GM13977 (cell line): ENCODE data around the gene ZNF362.

Experiments
- DNase-seq: peaks from one replicate; pipeline ENCODE4 v3.0.0; 2012; ENCODE audit warnings: low spot score
- CTCF ChIP-seq: IDR thresholded peaks from 2 replicates; pipeline ENCODE4 v1.5.1; 2012; ENCODE audit warnings: mild to moderate bottlenecking, control low read depth; ENCODE audit not compliant: insufficient read depth; ENCODE audit errors: extremely low read depth, missing control alignments
- in situ Hi-C: fragments of 300-500 bp; cut with MboI; formaldehyde crosslinking; loops from one replicate; pipeline ENCODE4 v1.12.0; 2022; ENCODE audit warnings: low sequenced_read_pairs, low pct_unique_long_range_greater_than_20kb, mixed read lengths, inconsistent platforms; ENCODE audit not compliant: unreplicated experiment

The ZNF362 gene

DNA sequence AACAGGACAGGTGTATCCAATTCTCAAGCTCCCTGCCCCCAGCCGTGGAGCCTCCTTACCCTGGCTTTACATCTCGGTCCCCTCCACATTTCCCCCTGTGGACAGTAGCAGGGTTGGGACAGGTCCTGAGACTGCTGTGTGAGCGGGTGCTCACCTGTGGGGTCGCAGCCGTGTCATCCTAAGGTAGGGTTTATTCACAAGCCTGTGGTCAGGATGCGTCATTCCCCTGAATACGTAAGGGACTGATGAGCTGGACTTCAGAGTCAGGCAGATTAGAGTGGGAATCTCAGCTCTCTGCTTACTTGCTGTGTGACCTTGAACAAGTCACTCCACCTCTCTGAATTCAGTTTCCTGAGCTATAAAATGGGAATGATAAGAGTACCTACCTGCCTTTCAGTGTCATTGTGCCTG, 17.7 kb downstream of the ZNF362 start:
- TF ChIP-seq CTCF = no peak
- in situ Hi-C loops = no loop called here
- no peak for DNase-seq

DNA sequence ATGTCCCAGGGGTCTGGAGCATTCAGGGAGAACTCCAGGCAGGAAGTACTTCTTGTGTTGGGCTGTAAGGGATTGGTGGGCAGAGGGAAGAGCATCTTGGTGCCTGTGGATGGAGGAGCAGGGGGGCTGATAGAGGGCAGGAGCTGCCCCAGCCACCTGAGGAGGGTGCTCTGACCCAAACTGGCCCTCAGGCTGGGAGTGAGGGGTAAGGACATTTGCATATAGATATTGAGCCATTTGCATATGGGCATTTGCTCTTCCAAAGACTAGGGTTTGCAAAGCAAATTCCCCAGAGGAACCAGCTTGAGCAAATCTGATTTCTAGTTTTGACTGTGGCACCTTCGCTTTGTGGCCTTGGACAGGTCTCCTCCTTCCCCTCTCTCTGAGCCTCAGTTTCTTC, 18.2 kb downstream of the ZNF362 start:
- no peak for DNase-seq
- in situ Hi-C loops = no loop called here
- no peak for TF ChIP-seq CTCF

DNA sequence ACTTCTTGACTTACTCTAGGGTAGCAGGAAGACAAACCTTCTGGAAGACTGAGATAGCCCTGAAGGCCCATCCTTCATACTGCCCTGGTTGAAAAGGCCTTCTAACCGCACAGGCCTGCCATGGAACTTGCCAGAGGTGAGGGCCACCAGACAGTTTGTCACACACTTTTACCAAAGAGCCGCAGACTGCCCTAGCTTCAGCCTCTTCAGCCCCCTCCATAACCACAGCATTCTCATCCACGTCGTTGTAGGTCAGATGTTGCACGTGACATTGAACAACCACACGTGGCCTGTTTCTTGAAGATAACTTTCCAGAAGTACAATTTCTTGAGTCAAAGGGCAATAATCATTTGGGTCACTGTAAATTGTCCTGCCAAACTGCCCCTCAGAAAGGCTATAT, 18.9 kb downstream of the ZNF362 start:
- no peak for TF ChIP-seq CTCF
- in situ Hi-C loops = no loop called here
- no peak for DNase-seq

DNA sequence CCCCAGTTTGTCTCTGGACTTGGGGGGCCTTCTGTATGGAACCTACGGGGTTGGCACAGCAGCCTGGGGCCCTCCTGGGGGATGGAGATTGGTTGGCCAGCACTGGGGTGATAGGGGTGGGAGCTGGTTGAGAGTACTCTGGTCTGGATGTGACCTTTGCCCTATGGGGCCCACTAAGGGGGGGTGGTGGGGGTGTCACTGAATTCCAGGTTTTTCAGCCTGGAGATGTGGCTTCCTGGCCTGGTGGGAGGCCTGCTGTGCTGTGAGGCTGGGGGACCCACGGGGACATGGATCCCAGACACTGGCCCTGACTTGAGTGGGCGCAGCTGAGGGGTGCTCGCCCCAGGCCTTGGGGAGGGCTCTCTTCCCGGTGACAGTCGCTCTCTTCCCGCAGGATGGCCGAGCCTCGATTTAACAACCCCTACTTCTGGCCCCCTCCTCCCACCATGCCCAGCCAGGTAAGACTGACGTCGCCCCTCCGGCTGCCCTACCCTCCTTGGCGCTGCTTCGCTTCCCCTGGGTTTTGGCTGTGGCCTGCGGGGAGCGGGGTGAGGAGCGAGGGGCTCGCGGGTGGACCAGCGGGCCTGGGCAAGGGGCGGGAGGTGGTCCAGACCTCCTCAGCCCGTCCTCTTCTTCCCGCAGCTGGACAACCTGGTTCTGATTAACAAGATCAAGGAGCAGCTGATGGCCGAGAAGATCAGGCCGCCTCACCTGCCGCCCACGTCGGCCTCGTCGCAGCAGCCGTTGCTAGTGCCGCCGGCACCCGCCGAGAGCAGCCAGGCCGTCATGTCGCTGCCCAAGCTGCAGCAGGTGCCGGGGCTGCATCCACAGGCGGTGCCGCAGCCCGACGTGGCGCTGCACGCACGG, 19.6 kb downstream of the ZNF362 start:
- in situ Hi-C loops = no loop called here
- no peak for TF ChIP-seq CTCF
- DNase-seq = no peak

- in situ Hi-C loops = no loop called here
- DNase-seq = no peak
- TF ChIP-seq CTCF = no peak
Measured at GRCh38 chr1:33276573-33277298, 20.4 kb downstream of the ZNF362 start.

DNA sequence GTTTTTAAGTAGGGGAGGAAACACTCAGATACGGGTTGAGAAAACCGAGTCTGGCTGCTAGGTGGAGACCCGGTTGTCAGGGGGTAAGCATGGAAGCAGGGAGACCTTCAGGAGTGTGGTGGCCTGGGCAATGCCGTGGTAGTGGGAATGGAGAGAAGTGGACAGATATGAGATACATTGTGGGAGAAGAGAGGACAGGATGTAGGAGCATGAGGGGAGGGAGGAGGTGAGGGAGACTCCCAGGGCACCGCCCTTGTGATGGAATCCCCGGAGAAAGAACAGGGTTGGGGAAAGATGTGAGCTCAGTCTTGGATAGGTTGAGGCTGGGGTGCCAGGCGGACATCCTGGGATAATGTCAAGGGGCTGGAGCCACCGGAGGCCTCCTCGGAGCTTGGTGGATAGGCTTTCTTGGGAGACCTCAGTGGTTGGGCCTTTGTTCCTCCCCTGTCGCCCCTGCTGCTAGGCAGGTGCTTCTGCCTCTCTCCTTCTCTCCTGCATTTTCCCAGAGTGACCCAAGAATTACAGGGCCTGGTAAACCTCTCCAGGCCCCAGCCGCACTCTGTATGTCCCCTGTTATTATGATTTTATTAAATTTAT, 21.3 kb downstream of the ZNF362 start:
- no peak for DNase-seq
- in situ Hi-C loops = no loop called here
- TF ChIP-seq CTCF = no peak
